GM23248 (cell line): Measurements from ENCODE around the gene CNDP1. TPM values are rescaled to one million over a fixed set of nuclear protein-coding genes. Genes with fewer than 3 reads are reported as not detected.

Experiments
- DNase-seq: peaks from one replicate; pipeline ENCODE4 v3.0.0-alpha.2; 2015
- H2AFZ ChIP-seq: fragments of 200-600 bp; sonication (generic); 2 replicates; pipeline ENCODE4 v1.6.1; 2016; ENCODE audit warnings: antibody characterized with exemption
- H3F3A ChIP-seq: fragments of 200-600 bp; sonication (generic); 2 replicates; pipeline ENCODE4 v1.6.1; 2016; ENCODE audit warnings: mild to moderate bottlenecking, antibody characterized with exemption, mixed run types; ENCODE audit not compliant: insufficient read depth
- H3K27ac ChIP-seq: fragments of 200-600 bp; sonication (generic); 2 replicates; pipeline ENCODE4 v1.5.1; 2016; ENCODE audit warnings: mild to moderate bottlenecking
- H3K27me3 ChIP-seq: fragments of 200-600 bp; sonication (generic); replicated peaks from 2 replicates; pipeline ENCODE4 v1.6.1; 2016; ENCODE audit warnings: mild to moderate bottlenecking; ENCODE audit not compliant: insufficient read depth
- H3K36me3 ChIP-seq: fragments of 200-600 bp; sonication (generic); 2 replicates; pipeline ENCODE4 v1.6.1; 2016; ENCODE audit warnings: low read depth, mild to moderate bottlenecking
- H3K4me1 ChIP-seq: fragments of 200-600 bp; sonication (generic); 2 replicates; pipeline ENCODE4 v1.6.1; 2016; ENCODE audit warnings: mild to moderate bottlenecking; ENCODE audit not compliant: insufficient read depth
- H3K4me2 ChIP-seq: fragments of 200-600 bp; sonication (generic); one replicate; pipeline ENCODE4 v1.6.1; 2016; ENCODE audit warnings: mild to moderate bottlenecking; ENCODE audit not compliant: unreplicated experiment
- H3K4me3 ChIP-seq: fragments of 200-600 bp; sonication (generic); 2 replicates; pipeline ENCODE4 v1.5.1; 2016; ENCODE audit warnings: mild to moderate bottlenecking
- H3K79me2 ChIP-seq: fragments of 200-600 bp; sonication (generic); 2 replicates; pipeline ENCODE4 v1.6.1; 2016; ENCODE audit warnings: mild to moderate bottlenecking; ENCODE audit not compliant: insufficient read depth
- H3K9ac ChIP-seq: fragments of 200-600 bp; sonication (generic); 2 replicates; pipeline ENCODE4 v1.6.1; 2016; ENCODE audit warnings: mild to moderate bottlenecking
- H3K9me2 ChIP-seq: fragments of 200-600 bp; sonication (generic); 2 replicates; pipeline ENCODE4 v1.6.1; 2016; ENCODE audit warnings: mixed run types, mild to moderate bottlenecking, moderate library complexity; ENCODE audit not compliant: insufficient read depth
- H3K9me3 ChIP-seq: fragments of 200-600 bp; sonication (generic); one replicate; pipeline ENCODE4 v1.6.1; 2017; ENCODE audit warnings: low read depth
- H4K20me1 ChIP-seq: fragments of 200-600 bp; sonication (generic); 2 replicates; pipeline ENCODE4 v1.6.0; 2016; ENCODE audit not compliant: insufficient read depth
- EZH2 ChIP-seq: fragments of 200-600 bp; sonication (generic); IDR thresholded peaks from 2 replicates; pipeline ENCODE4 v1.6.1; 2018; ENCODE audit warnings: antibody characterized with exemption, mild to moderate bottlenecking; ENCODE audit not compliant: insufficient read depth, poor library complexity, severe bottlenecking
- EZH2phosphoT487 ChIP-seq: fragments of 200-600 bp; sonication (generic); IDR thresholded peaks from 2 replicates; pipeline ENCODE4 v1.6.1; 2018; ENCODE audit warnings: antibody characterized with exemption, moderate library complexity, mild to moderate bottlenecking, low read depth; ENCODE audit not compliant: insufficient read depth
- WGBS, 2 experiments: methylation state at CpG; one replicate each; pipeline ENCODE4 v1.1.6; 2015 to 2017; ENCODE audit warnings: low lambda C conversion rate in 2 of 2, low coverage in 1 of 2; ENCODE audit errors: missing lambda C conversion rate in 2 of 2; 5-methylcytosine and 5-hydroxymethylcytosine counted together
- in situ Hi-C: fragments of 300-500 bp; cut with MboI; formaldehyde crosslinking; loops from 2 replicates; pipeline ENCODE4 v1.15.0; 2020
- polyA plus RNA-seq: library from polyadenylated mRNA; unstranded; fragments of >200 nt; fragmentation: Nextera tagmentation; extraction: Ambion mirVana; gene quantifications from 2 replicates; pipeline ENCODE4 v1.2.1, GENCODE V29; 2016
- total RNA-seq: library from RNA; depleted of rRNA; stranded (reverse); fragments of >200 nt; shearing (Covaris generic); gene quantifications from 2 replicates; pipeline ENCODE4 v1.2.3, GENCODE V29; 2014

The CNDP1 gene
- total and polyA plus RNA-seq, 2 experiments from 2014 or later, result not detected

- Histone ChIP-seq H2AFZ (no peak overlapping the region), H3K79me2 (peaks cover 87% of the 10 kb centered on the region), H3K27ac (no peak overlapping the region), H3K4me3 (no peak overlapping the region), H3K9me3 (no peaks in the 10 kb centered on the region), H3K9ac (no peak overlapping the region), H3K9me2 (no peaks in the 10 kb centered on the region), H3K27me3 (no peaks in the 10 kb centered on the region), H3K36me3 (no peaks in the 10 kb centered on the region), H3F3A (peaks cover 14% of the 10 kb centered on the region), H3K4me2 (no peak overlapping the region), H3K4me1 (peaks cover 10% of the 10 kb centered on the region; the same call in 1 of the 2 replicates), H4K20me1 (0 out of 2 replicates have a peak, but pooled peaks cover 4% of the 10 kb centered on the region)
- WGBS, 2 experiments, result 96 to 98% methylated on average over 2 of the region's 2 CpGs
- no peak for DNase-seq
- in situ Hi-C loops, result no loop called here
- TF ChIP-seq EZH2, result no peak
- TF ChIP-seq EZH2phosphoT487, result no peak
Observed at GRCh38 chr18:74608681-74609080, 74.4 kb downstream of the CNDP1 start.

DNA sequence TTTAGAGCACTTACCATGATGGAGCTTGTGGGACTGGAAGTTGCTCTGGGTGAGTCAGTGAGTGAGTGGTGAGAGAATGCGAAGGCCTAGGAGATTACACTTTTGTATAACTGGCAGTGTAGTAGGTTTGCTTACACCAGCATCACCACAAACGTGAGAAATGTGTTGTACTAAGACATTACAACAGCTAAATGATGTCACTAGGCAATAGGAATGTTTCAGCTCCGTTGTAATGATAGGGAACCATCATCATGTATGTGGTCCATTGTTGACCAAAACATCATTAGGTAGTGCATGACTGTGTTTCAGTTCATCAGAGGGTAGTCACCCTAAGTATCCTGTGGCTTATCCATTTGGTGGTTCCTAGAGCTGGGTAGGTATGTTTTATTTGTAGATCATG, 75.2 kb downstream of the CNDP1 start:
- Histone ChIP-seq H3K4me2 (no peak overlapping the region), H2AFZ (no peak overlapping the region), H3K9ac (no peak overlapping the region), H3K9me3 (no peaks in the 10 kb centered on the region), H3K36me3 (no peaks in the 10 kb centered on the region), H3K4me3 (no peak overlapping the region), H3K9me2 (no peaks in the 10 kb centered on the region), H3K79me2 (peaks cover 85% of the 10 kb centered on the region), H4K20me1 (0 out of 2 replicates have a peak, but pooled peaks cover 4% of the 10 kb centered on the region), H3K4me1 (peaks cover 10% of the 10 kb centered on the region; the same call in 1 of the 2 replicates), H3F3A (peaks cover 14% of the 10 kb centered on the region), H3K27ac (peak overlapping the region; percentile 44), H3K27me3 (no peaks in the 10 kb centered on the region)
- in situ Hi-C loops, result no loop called here
- DNase-seq, result peak; percentile 88
- TF ChIP-seq EZH2phosphoT487, result no peak
- no peak for TF ChIP-seq EZH2
- WGBS, 2 experiments, result 4 to 7% methylated on average over 3 of the region's 3 CpGs

DNA sequence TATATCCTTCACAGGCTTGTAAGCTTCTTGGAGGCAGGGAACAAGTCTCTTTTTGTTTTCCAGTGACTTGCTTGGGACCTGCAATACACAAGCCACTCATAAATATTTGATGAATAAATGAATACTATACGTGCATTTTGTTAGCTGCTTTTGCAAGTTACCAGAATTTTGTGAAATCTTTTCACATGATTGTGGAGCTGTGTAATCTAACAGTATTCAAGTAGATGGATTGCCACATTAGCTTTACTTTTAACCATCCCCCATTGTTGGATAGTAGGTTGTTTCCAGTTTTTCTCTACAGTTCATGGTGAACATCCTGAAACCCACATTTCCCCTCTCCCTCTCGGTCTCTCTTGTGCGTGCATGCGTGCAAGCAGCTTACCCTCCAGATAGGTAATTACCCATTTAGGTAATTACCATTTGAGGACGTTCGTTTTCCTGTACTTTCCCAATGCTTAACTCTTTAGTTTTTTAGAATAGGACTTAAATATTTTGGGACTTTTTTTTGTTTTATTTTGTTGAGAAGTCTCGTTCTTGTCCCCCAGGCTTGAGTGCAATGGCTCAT, 75.8 kb downstream of the CNDP1 start:
- TF ChIP-seq EZH2 (no peak), EZH2phosphoT487 (no peak)
- H4K20me1 ChIP-seq, result 0 out of 2 replicates have a peak, but pooled peaks cover 2% of the 10 kb centered on the region
- in situ Hi-C loops, result no loop called here

GRCh38 chr18:74610860-74611259, 76.6 kb downstream of the CNDP1 start:
- WGBS, 2 experiments, result 44 to 55% methylated on average over 1 of the region's 1 CpG
- H3K27ac ChIP-seq, result no peak overlapping the region
- H3K4me1 ChIP-seq, result peaks cover 10% of the 10 kb centered on the region; the same call in 1 of the 2 replicates
- H3K4me3 ChIP-seq, result no peak overlapping the region
- DNase-seq, result no peak
- H2AFZ ChIP-seq, result no peak overlapping the region
- in situ Hi-C loops, result no loop called here
- H3K27me3 ChIP-seq, result no peaks in the 10 kb centered on the region
- H3K9me3 ChIP-seq, result no peaks in the 10 kb centered on the region
- peaks cover 14% of the 10 kb centered on the region for H3F3A ChIP-seq
- H3K79me2 ChIP-seq, result peaks cover 77% of the 10 kb centered on the region
- H3K4me2 ChIP-seq, result no peak overlapping the region
- H3K36me3 ChIP-seq, result no peaks in the 10 kb centered on the region
- no peaks in the 10 kb centered on the region for H4K20me1 ChIP-seq
- TF ChIP-seq EZH2 (no peak), EZH2phosphoT487 (no peak)
- no peak overlapping the region for H3K9ac ChIP-seq
- no peaks in the 10 kb centered on the region for H3K9me2 ChIP-seq

More for the DNA sequence above, 75.8 kb downstream of the CNDP1 start:
- Histone ChIP-seq H3K4me2 (no peak overlapping the region), H3K27ac (peak overlapping the region; percentile 44), H3F3A (peaks cover 14% of the 10 kb centered on the region), H3K9me3 (no peaks in the 10 kb centered on the region), H2AFZ (no peak overlapping the region), H3K9ac (no peak overlapping the region), H3K9me2 (no peaks in the 10 kb centered on the region), H3K4me3 (no peak overlapping the region), H3K4me1 (peaks cover 10% of the 10 kb centered on the region; the same call in 1 of the 2 replicates), H3K36me3 (no peaks in the 10 kb centered on the region), H3K79me2 (peaks cover 84% of the 10 kb centered on the region), H3K27me3 (no peaks in the 10 kb centered on the region)
- 86 to 89% methylated on average over 7 of the region's 7 CpGs for WGBS, 2 experiments
- DNase-seq, result no peak

DNA sequence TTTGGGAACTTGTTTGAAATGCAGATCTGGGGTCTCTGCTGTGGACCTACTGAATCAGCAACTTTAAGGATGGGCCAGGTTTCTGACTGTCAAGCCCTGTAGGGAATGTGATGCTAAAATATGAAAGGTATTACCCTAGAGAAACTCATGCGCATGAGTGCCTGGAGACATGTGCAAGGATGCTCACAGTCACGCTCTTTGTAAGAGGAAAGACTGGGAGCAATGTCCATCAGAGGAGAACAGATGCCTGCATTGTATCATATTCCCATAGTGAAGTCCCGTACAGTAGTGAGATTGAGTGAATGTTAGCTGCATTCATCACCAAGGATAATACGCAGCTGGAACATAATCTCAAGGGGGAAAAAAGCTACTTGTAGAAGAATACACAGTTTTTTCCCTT, 77.5 kb downstream of the CNDP1 start:
- Histone ChIP-seq H2AFZ (no peak overlapping the region), H3K9ac (no peak overlapping the region), H3K36me3 (no peaks in the 10 kb centered on the region), H3K27ac (no peak overlapping the region), H3K4me2 (no peak overlapping the region), H3K27me3 (no peaks in the 10 kb centered on the region), H3F3A (peaks cover 14% of the 10 kb centered on the region), H3K9me3 (no peaks in the 10 kb centered on the region), H4K20me1 (no peaks in the 10 kb centered on the region), H3K79me2 (peaks cover 69% of the 10 kb centered on the region), H3K9me2 (no peaks in the 10 kb centered on the region), H3K4me1 (peaks cover 10% of the 10 kb centered on the region; the same call in 1 of the 2 replicates), H3K4me3 (no peak overlapping the region)
- WGBS, 2 experiments, result 97 to 100% methylated on average over 4 of the region's 4 CpGs
- DNase-seq, result no peak
- TF ChIP-seq EZH2 (no peak), EZH2phosphoT487 (no peak)
- in situ Hi-C loops, result no loop called here
